UCSD-AML1 (cell line): Measurements from ENCODE around the gene LRRC32.
A peak's percentile ranks its signal among the peaks of the same experiment; 100 is the strongest.

Experiments
- DNase-seq: peaks from one replicate; lab custom pipeline; 2025; ENCODE audit not compliant: unreplicated experiment; lab: John Stamatoyannopoulos, UW

Gene LRRC32

DNA sequence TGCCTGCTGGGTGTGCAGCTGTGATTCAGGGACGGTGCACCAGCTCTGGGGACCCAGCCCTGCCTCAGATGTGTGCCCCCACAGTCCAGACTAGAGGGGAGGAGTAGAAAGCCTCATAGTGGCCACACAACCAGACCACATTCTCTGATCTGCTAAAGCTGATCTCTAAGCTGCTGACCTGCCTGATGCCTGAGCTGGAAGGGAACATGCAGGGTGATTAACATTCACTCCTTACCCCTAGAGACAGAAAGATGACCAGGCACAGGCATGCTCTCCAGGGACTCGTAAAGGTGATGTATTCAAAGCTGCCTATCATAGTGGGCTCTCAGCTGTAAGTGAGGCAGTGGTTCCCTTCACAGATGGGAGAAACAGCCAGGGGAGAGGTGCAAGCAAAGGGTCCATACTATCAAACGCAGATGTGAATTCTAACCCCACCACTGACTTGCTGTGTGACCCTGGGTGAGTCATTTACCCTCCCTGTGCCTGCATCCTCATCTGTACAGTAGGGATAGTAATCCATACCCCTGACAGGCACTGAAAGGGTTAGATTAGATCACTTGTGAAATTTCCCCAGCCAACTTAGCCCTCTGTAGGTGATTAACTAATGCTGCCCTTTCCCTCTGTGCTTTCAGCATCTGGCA lies 29.0 kb upstream of the LRRC32 start:
- no peak for DNase-seq

DNA sequence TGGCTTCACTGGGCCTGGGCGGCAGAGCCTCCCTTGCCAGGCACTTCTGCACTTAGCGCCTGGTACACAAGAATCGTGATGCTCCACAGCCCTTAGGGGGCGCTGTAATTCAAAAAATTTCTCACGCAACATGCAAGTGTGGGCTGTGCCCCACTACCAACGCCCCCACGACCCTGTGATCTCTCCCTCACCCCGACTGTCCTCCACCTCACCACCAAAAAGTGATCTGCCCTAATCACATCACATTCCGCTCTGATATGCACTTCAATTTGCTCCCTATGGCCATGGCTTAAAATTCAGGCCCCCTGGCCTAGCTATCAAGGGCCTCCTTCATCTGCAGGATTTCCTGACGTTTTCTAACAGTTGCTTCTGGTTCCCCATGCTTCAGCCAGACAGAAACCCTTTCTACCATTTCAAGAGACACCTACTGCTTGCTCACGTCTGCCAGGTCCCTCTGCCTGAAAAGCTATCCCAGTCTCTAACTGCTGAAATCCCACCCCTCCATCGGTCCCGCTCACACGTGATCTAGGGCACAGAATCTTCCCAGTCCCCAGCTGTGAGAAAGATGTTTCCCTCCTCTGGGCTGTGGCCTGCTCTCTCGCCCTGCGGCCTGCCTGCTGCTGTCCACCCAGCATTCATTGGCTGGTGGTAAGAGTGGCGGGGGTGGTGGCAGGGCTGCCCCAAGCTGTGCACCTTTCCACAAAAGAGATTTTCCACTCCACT lies 27.9 kb upstream of the LRRC32 start:
- DNase-seq, result no peak

- no peak for DNase-seq
Observed at GRCh38 chr11:76696756-76697155, 26.2 kb upstream of the LRRC32 start.

DNA sequence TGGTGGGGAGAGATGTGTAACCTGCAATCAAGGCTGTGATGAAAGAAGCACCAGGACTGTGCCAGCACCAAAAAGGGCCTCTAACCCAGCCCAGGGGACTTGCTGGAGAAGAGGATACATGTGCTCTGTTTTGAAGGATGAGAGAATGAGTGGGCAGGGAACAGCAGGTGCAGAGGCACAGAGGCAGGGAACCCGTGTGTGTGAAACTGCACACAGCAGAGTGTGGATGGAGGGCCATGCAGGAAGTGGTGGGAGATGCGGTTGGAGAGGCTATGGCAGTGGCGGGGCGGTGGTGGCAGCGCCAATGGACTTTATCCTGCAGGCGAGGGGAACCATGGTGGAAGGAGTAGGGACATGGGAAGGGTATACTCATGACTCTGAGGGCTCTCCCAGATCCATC lies 25.2 kb upstream of the LRRC32 start:
- DNase-seq, result peak; percentile 33

- DNase-seq, result no peak
Observed at GRCh38 chr11:76695133-76695532, 24.6 kb upstream of the LRRC32 start.

DNA sequence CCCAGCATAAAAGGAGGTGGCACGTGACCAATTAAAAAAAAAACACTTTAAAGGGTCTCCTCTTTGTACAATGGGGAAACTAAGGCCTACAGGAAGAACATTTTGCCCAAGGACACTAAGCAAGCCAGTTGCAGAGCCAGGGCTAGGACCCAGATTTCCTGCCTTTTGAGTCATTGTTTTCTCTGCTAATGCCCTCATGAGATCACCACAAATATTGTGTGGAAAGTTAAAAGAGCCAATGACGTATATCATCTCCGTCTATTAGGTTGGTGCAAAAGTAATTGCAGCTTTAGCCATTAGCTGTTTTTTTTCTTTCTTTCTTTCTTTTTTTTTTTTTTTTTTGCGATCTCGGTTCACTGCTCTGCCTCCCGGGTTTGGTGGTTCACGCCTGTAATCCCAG lies 24.1 kb upstream of the LRRC32 start:
- DNase-seq, result no peak

DNA sequence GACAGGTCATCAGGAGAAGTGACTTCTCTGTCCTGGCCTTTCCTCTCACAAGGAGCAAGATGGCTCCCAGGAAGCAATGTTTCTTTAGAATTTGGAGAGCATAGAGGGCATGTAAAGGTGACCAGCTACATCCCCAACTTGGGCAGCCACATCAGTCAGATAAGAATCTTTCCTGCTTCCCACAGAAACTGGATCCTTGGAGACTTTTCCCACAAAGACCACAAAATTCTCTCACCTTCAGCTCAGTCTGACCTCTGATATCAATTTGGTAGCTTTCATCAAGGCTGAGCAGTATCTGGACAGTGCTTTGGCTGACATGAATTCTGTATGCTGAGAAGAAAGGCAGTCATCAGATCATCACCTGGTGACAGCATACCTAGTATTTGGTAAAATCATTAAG lies 23.3 kb upstream of the LRRC32 start:
- DNase-seq, result no peak

DNA sequence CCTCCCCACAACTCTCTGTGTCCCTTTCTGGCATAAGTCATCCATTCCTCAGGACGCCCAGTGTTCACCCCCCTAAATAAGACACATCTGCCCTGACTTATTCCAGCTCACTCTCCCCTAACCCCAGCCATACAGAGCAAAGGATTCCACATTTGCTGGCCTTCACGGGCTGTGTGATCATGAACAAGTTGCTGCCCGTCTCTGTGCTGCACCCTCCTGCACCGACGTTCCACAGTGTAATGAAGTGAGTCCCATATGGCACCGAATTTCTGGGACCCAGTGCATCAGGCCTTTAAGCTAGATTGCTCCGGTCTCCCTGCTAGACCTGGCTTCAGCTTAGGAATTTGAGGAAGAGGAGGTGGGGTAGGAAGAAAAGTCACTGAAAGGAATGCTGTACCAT lies 22.4 kb upstream of the LRRC32 start:
- DNase-seq, result no peak

DNA sequence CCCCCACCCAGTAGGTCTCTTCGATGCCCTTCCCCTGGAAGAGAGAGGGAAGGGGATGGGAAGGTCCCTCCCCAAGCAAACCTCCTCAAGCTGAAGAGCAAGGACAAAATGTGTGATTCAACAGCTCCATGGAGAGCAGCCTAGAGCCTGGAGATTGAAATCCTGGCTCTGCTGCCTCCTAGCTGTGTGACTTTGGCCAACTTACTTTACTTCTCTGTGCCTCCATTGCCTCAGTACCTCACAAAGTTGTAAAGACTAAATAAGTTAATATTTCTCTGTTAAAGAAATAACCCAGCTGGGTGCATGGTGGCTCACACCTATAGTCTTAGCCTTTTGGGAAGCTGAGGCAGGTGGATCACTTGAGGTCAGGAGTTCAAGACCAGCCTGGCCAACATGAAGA lies 21.1 kb upstream of the LRRC32 start:
- no peak for DNase-seq

- DNase-seq, result no peak
Observed at GRCh38 chr11:76690736-76691135, 20.2 kb upstream of the LRRC32 start.

- DNase-seq, result no peak
Observed at GRCh38 chr11:76689313-76690260, 19.0 kb upstream of the LRRC32 start.

DNA sequence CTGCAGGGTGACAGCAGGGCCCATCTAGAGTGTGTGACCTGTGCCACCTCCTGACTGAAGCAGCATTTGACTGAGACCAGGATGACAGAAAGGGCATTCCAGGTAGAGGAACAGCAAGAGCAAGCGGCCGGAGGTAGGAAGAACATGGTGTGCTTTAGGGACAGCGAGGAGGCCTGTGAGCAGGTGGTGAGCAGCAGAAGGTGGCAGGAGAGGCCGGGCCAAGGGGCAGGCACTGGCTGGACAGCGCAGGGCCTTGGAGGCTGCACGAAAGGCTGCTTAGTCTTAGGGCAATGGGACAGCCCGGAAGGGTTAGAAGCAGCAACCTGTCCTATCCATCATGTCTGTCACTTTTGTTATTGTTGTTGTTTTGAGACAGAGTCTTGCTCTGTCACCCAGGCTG lies 17.6 kb upstream of the LRRC32 start:
- no peak for DNase-seq

DNA sequence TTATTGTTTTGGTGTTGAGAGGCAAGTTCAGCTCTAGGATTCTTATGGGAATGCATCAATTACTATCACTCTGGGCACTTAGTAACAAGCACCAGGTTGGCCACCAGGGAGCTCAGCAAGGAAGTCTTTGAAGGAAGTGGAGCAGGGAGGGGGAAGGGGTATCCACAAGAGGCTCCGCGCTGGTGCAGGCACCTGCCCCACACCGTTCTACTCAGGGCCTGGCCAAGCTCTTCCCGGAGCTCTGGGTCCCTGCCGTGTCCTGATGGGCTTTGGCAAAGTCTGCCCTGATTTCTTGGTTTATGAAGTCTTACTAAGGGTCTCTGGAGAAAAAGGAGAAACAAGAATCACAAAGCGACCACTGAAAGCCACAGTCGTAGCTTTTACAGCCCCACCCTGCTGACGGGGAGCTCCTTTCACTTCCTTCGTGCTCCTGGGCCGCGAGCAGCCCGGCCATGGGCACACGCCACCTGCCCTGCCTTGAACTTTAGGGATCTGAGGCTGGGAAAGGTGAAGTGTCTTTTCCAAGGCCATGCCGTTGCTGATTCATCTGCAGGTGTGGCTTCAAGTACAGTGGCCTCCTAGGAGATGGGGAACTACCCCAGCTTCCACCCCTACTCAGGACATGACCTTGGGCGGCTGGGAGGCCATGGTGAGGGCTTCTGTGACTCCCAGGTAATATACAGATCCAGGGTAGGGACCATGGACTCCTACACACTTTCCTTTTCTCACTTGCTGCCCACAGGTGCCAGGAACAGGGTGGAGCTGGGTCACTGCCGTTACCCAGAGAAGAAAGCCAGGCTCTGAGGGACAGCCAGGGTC lies 15.9 kb upstream of the LRRC32 start:
- peak; percentile 38 for DNase-seq

DNA sequence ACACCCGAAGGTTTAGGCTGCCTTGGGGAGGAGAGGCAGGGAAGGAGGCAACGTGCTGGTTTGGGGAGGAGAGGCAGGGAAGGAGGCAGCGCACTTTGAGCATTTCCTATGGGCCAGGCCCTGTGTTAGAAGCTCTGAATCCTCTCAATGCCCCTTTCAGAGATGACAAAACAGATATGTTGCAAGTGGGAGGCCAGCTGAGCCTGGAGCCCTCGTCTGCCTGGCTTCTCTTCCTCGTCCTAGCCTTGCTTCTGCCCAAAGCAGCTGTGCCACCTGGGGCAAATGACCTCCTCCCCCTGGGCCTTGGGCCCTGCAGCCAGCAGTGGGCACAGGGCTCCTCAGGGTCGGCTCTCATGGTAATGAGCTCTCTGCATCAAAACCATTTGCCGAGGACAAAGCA lies 15.3 kb upstream of the LRRC32 start:
- no peak for DNase-seq

DNA sequence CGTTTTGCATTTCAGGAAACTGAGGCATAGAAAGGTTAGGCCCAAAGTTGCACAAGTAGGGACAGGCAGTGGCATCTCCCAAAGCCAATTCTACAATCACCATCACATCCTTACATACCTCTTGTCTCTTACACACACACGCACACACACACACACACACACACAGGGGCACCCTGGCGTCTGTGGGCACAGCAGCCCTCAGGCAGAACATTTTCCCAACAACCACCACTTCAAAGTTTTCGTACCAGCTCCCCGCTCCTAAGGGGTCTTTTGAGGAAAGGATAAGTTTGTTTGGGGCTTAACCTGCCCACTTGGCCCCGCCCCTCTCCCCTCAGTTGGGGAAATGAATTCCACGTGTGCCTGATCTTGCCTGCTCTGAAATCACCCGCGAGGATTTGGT lies 14.7 kb upstream of the LRRC32 start:
- DNase-seq, result no peak

GRCh38 chr11:76684516-76684915 lies 14.0 kb upstream of the LRRC32 start:
- no peak for DNase-seq

DNA sequence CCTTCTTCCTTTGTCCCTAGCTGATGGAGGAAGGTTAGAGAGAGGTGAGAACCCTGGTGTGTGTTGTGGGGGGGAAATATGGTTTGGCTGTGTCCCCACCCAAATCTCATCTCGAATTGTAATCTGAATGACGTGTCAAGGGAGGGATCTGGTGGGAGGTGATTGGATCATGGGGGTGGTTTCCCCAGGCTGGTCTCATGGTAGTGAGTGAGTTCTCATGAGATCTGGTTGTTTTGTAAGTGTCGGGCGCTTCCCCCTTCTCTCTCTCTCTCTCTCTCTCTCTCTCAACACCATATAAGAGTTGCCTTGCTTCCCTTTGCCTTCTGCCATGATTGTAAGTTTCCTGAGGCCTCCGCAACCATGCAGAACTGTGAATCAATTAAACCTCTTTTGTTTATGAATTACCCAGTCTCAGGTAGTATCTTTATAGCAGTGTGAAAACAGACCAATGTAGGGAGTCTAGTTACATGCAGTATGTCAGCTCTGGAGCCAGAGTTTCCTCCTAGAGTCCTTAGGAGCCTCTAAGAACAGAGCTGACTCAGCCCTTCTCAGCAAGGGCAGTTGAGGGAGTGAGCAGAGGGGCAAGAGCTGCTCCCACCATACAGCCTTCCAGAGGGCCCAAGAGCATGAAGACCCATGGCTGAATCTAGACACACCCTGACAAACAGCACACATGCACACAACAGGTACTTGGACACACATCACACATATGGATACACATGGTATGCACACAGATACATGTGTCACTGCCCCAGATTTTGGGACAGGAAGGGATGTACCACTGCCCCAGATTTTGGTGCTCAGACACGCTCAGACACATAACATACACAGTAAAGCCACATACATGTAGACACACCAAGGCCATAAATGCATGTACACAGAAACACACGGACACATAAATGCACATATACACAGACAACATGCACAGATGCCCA lies 12.9 kb upstream of the LRRC32 start:
- DNase-seq, result no peak

- no peak for DNase-seq
Observed at GRCh38 chr11:76682684-76683083, 12.1 kb upstream of the LRRC32 start.

GRCh38 chr11:76682106-76682505 lies 11.6 kb upstream of the LRRC32 start:
- DNase-seq, result no peak
